KMS-11 (cell line): ENCODE data around the gene KDR.
A peak's percentile ranks its signal among the peaks of the same experiment; 100 is the strongest.

Experiments used
- H2AFZ ChIP-seq: fragments of 200-600 bp; sonication (generic); 2 replicates; pipeline ENCODE4 v1.6.1; 2016; ENCODE audit warnings: antibody characterized with exemption, mixed run types, low read depth
- H3K27ac ChIP-seq: fragments of 200-600 bp; sonication (generic); 2 replicates; pipeline ENCODE4 v1.6.1; 2016; ENCODE audit warnings: mild to moderate bottlenecking, mixed run types
- H3K27me3 ChIP-seq: fragments of 200-600 bp; sonication (generic); 2 replicates; pipeline ENCODE4 v1.6.1; 2017; ENCODE audit warnings: mild to moderate bottlenecking, low read depth, mixed run types, moderate library complexity; ENCODE audit not compliant: insufficient read depth
- H3K36me3 ChIP-seq: fragments of 200-600 bp; sonication (generic); 2 replicates; pipeline ENCODE4 v1.6.1; 2017; ENCODE audit warnings: mild to moderate bottlenecking, mixed run types; ENCODE audit not compliant: insufficient read depth
- H3K4me1 ChIP-seq: fragments of 200-600 bp; sonication (generic); 2 replicates; pipeline ENCODE4 v1.6.1; 2016; ENCODE audit warnings: mild to moderate bottlenecking, low read depth, mixed run types; ENCODE audit not compliant: poor library complexity, severe bottlenecking
- H3K4me2 ChIP-seq: fragments of 200-600 bp; sonication (generic); 2 replicates; pipeline ENCODE4 v1.7.0; 2016; ENCODE audit warnings: mild to moderate bottlenecking, mixed run types
- H3K4me3 ChIP-seq: fragments of 200-600 bp; sonication (generic); IDR thresholded peaks from 2 replicates; pipeline ENCODE4 v1.6.1; 2017; ENCODE audit warnings: low read depth, low read length, mixed read lengths; ENCODE audit not compliant: insufficient read depth
- H3K79me2 ChIP-seq: fragments of 200-600 bp; sonication (generic); 2 replicates; pipeline ENCODE4 v1.6.1; 2016; ENCODE audit warnings: low read depth, mixed run types; ENCODE audit not compliant: insufficient read depth
- H3K9ac ChIP-seq: fragments of 200-600 bp; sonication (generic); 2 replicates; pipeline ENCODE4 v1.6.1; 2016; ENCODE audit warnings: mild to moderate bottlenecking, mixed run types
- H4K20me1 ChIP-seq: fragments of 200-600 bp; sonication (generic); 2 replicates; pipeline ENCODE4 v1.6.1; 2016; ENCODE audit warnings: mild to moderate bottlenecking, mixed run types; ENCODE audit not compliant: insufficient read depth
- CTCF ChIP-seq: fragments of 200-600 bp; sonication (generic); conservative IDR thresholded peaks from 2 replicates; pipeline ENCODE4 v1.6.1; 2017; ENCODE audit warnings: low read depth, mild to moderate bottlenecking, antibody characterized with exemption, low read length, moderate library complexity, mixed read lengths

Gene KDR

GRCh38 chr4:55169352-55169961 is 44.1 kb upstream of the KDR start:
- no peak overlapping the region for H3K27ac ChIP-seq
- no peaks in the 10 kb centered on the region for H3K27me3 ChIP-seq
- H3K9ac ChIP-seq: no peak overlapping the region
- H3K4me2 ChIP-seq: no peak overlapping the region
- no peaks in the 10 kb centered on the region for H3K36me3 ChIP-seq
- no peaks in the 10 kb centered on the region for H3K79me2 ChIP-seq
- no peaks in the 10 kb centered on the region for H3K4me1 ChIP-seq
- no peaks in the 10 kb centered on the region for H4K20me1 ChIP-seq
- no peak for TF ChIP-seq CTCF
- no peak overlapping the region for H2AFZ ChIP-seq
- H3K4me3 ChIP-seq: no peak overlapping the region

GRCh38 chr4:55162396-55162795 is 37.0 kb upstream of the KDR start:
- Histone ChIP-seq H2AFZ (no peak overlapping the region), H3K27me3 (no peaks in the 10 kb centered on the region), H3K79me2 (no peaks in the 10 kb centered on the region), H3K36me3 (no peaks in the 10 kb centered on the region), H3K4me1 (peaks cover 14% of the 10 kb centered on the region), H3K27ac (no peak overlapping the region), H3K4me2 (no peak overlapping the region), H3K9ac (no peak overlapping the region), H4K20me1 (no peaks in the 10 kb centered on the region), H3K4me3 (no peak overlapping the region)
- no peak for TF ChIP-seq CTCF

- Histone ChIP-seq H3K4me2 (no peak overlapping the region), H3K27ac (no peak overlapping the region), H3K9ac (no peak overlapping the region), H3K79me2 (no peaks in the 10 kb centered on the region), H3K36me3 (no peaks in the 10 kb centered on the region), H3K4me1 (peaks cover 14% of the 10 kb centered on the region), H4K20me1 (no peaks in the 10 kb centered on the region), H3K4me3 (no peak overlapping the region), H3K27me3 (no peaks in the 10 kb centered on the region), H2AFZ (no peak overlapping the region)
- TF ChIP-seq CTCF: no peak
These were observed 36.3 kb upstream of the KDR start for GRCh38 chr4:55161739-55162138.

GRCh38 chr4:55159851-55160250 is 34.5 kb upstream of the KDR start:
- peak overlapping the region; percentile 20; the same call in 1 of the 2 replicates for H2AFZ ChIP-seq
- TF ChIP-seq CTCF: no peak

More at GRCh38 chr4:55159851-55160250, 34.5 kb upstream of the KDR start:
- Histone ChIP-seq H3K9ac (no peak overlapping the region), H3K79me2 (no peaks in the 10 kb centered on the region), H3K27me3 (no peaks in the 10 kb centered on the region), H3K27ac (peak overlapping the region; percentile 41), H3K4me2 (peak overlapping the region; percentile 16; the same call in 1 of the 2 replicates), H4K20me1 (no peaks in the 10 kb centered on the region), H3K4me3 (no peak overlapping the region), H3K4me1 (peaks cover 14% of the 10 kb centered on the region), H3K36me3 (no peaks in the 10 kb centered on the region)
